ENCODE data around the gene SLC29A4. TPM values are rescaled to one million over a fixed set of nuclear protein-coding genes. Genes with fewer than 3 reads are reported as not detected.

Gene SLC29A4
- total and polyA plus RNA-seq, 2 of the 8 experiments (the other 6 are each of a cell fraction or from before 2014, with no cell fraction given) = 6.9 to 15.1 TPM

DNA sequence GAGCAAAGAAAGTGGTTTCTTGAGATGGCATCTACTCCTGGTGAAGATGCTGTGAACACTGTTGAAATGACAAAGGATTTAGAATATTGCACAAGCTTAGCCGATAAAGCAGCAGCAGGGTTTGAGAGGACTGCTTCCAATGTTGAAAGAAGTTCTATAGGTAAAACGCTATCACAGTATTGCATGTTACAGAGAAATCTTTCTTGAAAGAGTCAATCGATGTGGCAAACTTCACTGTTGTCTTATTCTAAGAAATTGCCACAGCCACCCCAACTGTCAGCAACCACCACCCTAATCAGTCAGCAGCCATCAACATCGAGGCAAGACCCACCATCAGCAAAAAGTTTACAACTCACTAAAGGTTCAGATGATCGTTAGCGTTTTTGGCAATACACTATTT is 59.9 kb downstream of the SLC29A4 start:
- Histone ChIP-seq H3K4ac (replicated peaks; ENCODE audit: insufficient read length, low read depth, low read length) (no peak overlapping the region), H2AK5ac (ENCODE audit: low read depth, low read length) (no peak overlapping the region), H3K14ac (ENCODE audit: insufficient read length) (no peak overlapping the region), H3K56ac (replicated peaks; ENCODE audit: insufficient read length, low read depth, low read length) (no peak overlapping the region), H2BK5ac (ENCODE audit: low read depth, low read length) (no peak overlapping the region), H4K20me1 (replicated peaks in 1 of 2; ENCODE audit: control insufficient read depth in 1 of 2, insufficient read depth in 2 of 2, low read length in 2 of 2) (no peaks in the 10 kb centered on the region), H3K9me3 (ENCODE audit: insufficient read depth in 2 of 2, low read depth in 1 of 2, low read length in 1 of 2) (peaks cover 0 to 6% of the 10 kb centered on the region in 2 experiments; a peak in 1 of 4 replicates), H3K23me2 (ENCODE audit: low read depth, low read length) (no peaks in the 10 kb centered on the region), H3K23ac (ENCODE audit: insufficient read length) (no peak overlapping the region), H2BK120ac (replicated peaks; ENCODE audit: low read depth, low read length) (no peak overlapping the region), H2BK20ac (ENCODE audit: low read length) (no peak overlapping the region), H4K8ac (ENCODE audit: extremely low read depth, insufficient read depth, low read length) (no peak overlapping the region), H3K79me2 (ENCODE audit: control insufficient read depth in 1 of 2, insufficient read depth in 2 of 2, low read length in 2 of 2) (no peaks in the 10 kb centered on the region), H2BK15ac (ENCODE audit: low read length) (no peak overlapping the region), H3K9ac (replicated peaks in 1 of 4; ENCODE audit: extremely low read depth in 1 of 4, low read depth in 3 of 4, low read length in 3 of 4) (no peak overlapping the region), H3K79me1 (ENCODE audit: low read depth, low read length) (no peaks in the 10 kb centered on the region), H3K27ac (ENCODE audit: low read depth, low read length) (no peak overlapping the region), H4K5ac (ENCODE audit: insufficient read length, low read depth, low read length) (no peak overlapping the region), H2AFZ (ENCODE audit: low read length) (no peak overlapping the region), H3K4me1 (replicated peaks in 1 of 4; ENCODE audit: control insufficient read depth in 3 of 4, insufficient read depth in 4 of 4, low read length in 3 of 4) (no peaks in the 10 kb centered on the region), H2BK12ac (ENCODE audit: low read depth, low read length) (no peak overlapping the region), H3K4me2 (ENCODE audit: insufficient read depth in 1 of 2, low read depth in 2 of 2, low read length in 2 of 2) (no peak overlapping the region), H4K91ac (replicated peaks; ENCODE audit: insufficient read length, low read length) (no peak overlapping the region), H3K27me3 (replicated peaks in 1 of 4; ENCODE audit: control insufficient read depth in 3 of 4, extremely low read depth in 1 of 4, insufficient read depth in 3 of 4, low read length in 3 of 4) (no peaks in the 10 kb centered on the region), H3K4me3 (ENCODE audit: extremely low read depth in 1 of 4, insufficient read depth in 2 of 4, low read depth in 3 of 4, low read length in 4 of 4) (no peak overlapping the region), H3K18ac (ENCODE audit: extremely low read depth, low read length) (no peak overlapping the region), H3K36me3 (ENCODE audit: control insufficient read depth in 2 of 4, insufficient read depth in 4 of 4, low read length in 3 of 4) (no peaks in the 10 kb centered on the region)
- WGBS, 2 experiments (ENCODE audit: extremely low coverage in 1 of 2, insufficient coverage in 1 of 2, insufficient read length in 1 of 2, insufficient replicate concordance in 2 of 2, low coverage in 1 of 2, low lambda C conversion rate in 2 of 2, missing lambda C conversion rate in 1 of 2) = 94% methylated on average over 6 of the region's 6 CpGs; no CpG with 5 or more reads in 1 of the 2 experiments
- TF ChIP-seq CBX5 (IDR thresholded peaks at IDR 0.05; ENCODE audit: low read depth, low read length) (no peak), SP1 (IDR thresholded peaks at IDR 0.05; ENCODE audit: low read depth, low read length) (no peak), SIRT6 (IDR thresholded peaks at IDR 0.05; ENCODE audit: low read length) (no peak), TEAD4 (IDR thresholded peaks at IDR 0.05; ENCODE audit: low read depth, low read length) (no peak), SAP30 (IDR thresholded peaks at IDR 0.05; ENCODE audit: insufficient read depth, insufficient replicate concordance, low read length) (no peak), KDM4A (IDR thresholded peaks at IDR 0.05; ENCODE audit: low read depth, low read length, severe bottlenecking) (no peak), POU5F1 (IDR thresholded peaks at IDR 0.05; ENCODE audit: low read depth, low read length) (no peak)
- ChIA-PET POLR2A (ENCODE audit: partially characterized antibody) (no interaction called here), CTCF (ENCODE audit: partially characterized antibody) (interaction anchor here (0.9 to 1.3 kb wide), 3 partner anchors 9 to 23 kb away, joined by 3 to 4 read pairs (median 3); no protein-coding TSS in a partner anchor)
- DNase-seq (ENCODE audit: low read depth in 1 of 2, low spot score in 2 of 2) (no peak), FAIRE-seq (no peak)
